ENCODE measurements around the gene SGK1. TPM values are rescaled to one million over a fixed set of nuclear protein-coding genes. Genes with fewer than 3 reads are reported as not detected.

SGK1 gene
- total and polyA plus RNA-seq, 7 donors: 17.2 to 352 (median 35.2) TPM

DNA sequence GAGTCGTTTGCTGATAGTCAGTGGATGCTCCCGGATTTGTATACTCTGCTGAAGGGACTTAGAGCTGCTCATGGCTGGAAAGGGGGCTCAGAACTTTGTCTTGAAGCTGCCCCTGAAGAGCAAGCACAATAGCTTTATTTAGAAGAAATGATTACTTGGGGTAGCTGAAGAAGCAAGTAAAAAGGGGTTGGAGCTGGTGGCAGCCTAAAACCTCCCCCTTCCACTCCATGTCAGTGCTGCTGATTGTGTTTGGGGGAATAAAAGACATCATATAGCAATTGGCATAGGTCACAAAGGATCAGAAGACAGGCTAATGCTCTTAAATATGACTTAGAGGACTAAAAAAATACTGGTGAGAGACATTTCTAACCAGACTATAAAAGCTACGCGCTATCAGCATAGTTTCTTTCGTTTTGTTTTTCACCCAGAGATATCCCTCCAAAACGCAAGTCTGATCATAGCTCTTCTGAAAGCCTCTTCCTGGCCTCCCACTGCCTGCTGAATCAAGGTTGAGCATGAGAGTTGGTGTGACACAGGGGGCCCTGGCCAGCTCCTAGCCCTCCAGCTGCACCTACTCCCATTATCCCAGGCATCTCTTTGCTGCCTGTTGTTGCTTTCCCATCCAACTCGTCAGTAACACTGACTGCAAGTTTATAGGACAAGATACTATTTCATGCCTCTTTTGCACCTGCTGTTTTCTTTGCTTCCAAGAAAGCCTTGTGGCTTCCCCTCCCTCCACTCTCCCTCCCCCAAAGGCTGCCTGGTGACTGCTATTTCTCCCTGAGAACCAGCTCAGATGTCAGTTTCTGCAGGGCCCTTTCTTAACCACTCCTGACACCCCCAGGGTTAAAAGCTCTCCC is 33.9 kb upstream of the SGK1 start:
- DNase-seq: no peak
- TF ChIP-seq, protein P1, sequence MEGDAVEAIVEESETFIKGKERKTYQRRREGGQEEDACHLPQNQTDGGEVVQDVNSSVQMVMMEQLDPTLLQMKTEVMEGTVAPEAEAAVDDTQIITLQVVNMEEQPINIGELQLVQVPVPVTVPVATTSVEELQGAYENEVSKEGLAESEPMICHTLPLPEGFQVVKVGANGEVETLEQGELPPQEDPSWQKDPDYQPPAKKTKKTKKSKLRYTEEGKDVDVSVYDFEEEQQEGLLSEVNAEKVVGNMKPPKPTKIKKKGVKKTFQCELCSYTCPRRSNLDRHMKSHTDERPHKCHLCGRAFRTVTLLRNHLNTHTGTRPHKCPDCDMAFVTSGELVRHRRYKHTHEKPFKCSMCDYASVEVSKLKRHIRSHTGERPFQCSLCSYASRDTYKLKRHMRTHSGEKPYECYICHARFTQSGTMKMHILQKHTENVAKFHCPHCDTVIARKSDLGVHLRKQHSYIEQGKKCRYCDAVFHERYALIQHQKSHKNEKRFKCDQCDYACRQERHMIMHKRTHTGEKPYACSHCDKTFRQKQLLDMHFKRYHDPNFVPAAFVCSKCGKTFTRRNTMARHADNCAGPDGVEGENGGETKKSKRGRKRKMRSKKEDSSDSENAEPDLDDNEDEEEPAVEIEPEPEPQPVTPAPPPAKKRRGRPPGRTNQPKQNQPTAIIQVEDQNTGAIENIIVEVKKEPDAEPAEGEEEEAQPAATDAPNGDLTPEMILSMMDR (IDR thresholded peaks at IDR 0.05): no peak
- TF ChIP-seq POLR2A (IDR thresholded peaks at IDR 0.05): no peak
- TF ChIP-seq POLR2AphosphoS5 (IDR thresholded peaks at IDR 0.05): no peak
- TF ChIP-seq EP300 (IDR thresholded peaks at IDR 0.05): no peak
- H3K27ac ChIP-seq: no peak overlapping the region
- no peaks in the 10 kb centered on the region for H3K4me1 ChIP-seq
- peaks cover 0 to 4% (median 0%) of the 10 kb centered on the region in 4 donors for H3K9me3 ChIP-seq
- no peaks in the 10 kb centered on the region for H3K36me3 ChIP-seq
- no peak overlapping the region for H3K4me3 ChIP-seq
- 60 to 81% methylated on average over 7 of the region's 7 CpGs for WGBS, 2 donors
- no peaks in the 10 kb centered on the region for H3K27me3 ChIP-seq
- intact Hi-C loops (cut with DNase I): no loop called here

DNA sequence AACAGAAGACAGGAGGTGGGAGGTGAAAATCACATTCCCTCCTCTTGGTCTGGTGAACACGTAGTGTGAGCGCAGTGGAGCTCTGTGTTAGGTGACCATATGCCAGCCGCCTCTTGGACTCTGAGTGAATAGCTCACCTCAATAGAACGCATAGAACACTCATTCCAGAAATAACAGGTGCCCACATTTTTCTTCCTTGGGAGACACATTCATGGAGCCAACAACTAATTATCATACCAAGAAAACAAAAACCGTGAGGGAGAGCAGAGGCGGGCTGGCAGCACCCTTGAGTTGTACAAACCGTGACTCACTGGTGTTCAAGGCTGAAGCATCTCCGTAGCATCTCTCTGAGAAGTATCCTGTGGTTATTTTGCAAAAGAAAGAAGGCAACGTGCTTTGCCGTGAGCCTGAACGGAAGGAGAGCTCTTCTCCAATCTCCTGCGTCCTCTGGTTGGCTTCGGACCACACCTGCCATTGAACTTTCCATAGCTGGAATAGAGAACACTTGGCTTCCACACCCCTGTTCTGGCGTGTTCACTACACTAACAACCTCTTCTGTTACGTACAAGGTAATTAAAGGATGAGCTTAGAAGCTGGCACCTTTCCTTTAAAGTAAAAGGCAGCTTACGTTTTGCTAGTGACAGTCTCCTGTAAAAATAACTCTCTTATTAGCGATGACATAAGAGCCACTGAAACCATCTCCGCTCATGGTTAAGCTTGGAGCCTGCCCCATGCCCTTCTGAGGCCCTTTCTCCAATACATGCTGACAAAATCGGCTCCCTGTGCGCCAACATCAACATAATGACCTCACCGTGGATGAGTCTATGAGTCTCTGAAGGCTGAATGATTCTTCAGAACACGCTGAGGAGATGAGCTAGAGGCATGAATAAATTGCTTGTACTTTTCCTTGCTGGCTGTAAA is 30.2 kb upstream of the SGK1 start:
- Histone ChIP-seq H3K4me3 (no peak overlapping the region), H3K27ac (no peak overlapping the region), H3K36me3 (no peaks in the 10 kb centered on the region), H3K27me3 (no peaks in the 10 kb centered on the region), H3K4me1 (no peaks in the 10 kb centered on the region), H3K9me3 (no peaks in the 10 kb centered on the region)
- intact Hi-C loops (cut with DNase I): no loop called here
- 85 to 93% methylated on average over 22 of the region's 22 CpGs for WGBS, 2 donors
- no peak for DNase-seq
- TF ChIP-seq POLR2AphosphoS5 (IDR thresholded peaks at IDR 0.05) (no peak), EP300 (IDR thresholded peaks at IDR 0.05) (no peak), POLR2A (IDR thresholded peaks at IDR 0.05) (no peak)
- TF ChIP-seq, protein P1 (IDR thresholded peaks at IDR 0.05): no peak

DNA sequence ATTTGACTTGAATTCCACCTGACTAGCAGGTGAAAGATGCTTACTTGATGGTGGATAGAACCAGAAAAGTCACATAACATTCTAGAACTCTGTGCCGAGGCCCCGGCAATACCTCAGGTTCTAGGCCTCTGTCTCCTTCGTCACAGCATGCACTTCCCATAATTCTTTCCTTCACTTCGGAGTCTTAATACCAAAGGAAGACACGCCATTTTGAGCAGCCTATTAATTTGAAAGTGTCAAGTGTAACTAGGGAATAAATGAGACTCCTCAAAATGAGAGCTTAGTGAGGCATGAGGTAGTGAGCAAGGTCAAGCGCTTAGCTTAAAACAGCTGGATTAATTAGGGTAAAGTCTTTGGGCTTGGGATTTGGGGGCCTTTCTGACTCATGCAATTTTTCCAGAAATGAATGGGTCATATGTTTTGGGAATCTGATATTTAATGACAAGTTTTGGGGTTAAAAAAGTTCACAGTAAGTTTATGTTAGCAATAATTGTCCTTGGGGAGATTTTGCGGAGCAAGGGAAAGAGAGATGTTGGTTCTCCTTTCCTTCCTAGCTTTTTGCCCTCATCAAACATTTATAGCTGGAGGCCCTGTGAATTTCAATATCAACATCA is 29.1 kb upstream of the SGK1 start:
- no peaks in the 10 kb centered on the region for H3K27me3 ChIP-seq
- H3K27ac ChIP-seq: no peak overlapping the region
- 94 to 97% methylated on average over 7 of the region's 7 CpGs for WGBS, 2 donors
- H3K4me3 ChIP-seq: no peak overlapping the region
- no peak for DNase-seq
- TF ChIP-seq POLR2AphosphoS5 (IDR thresholded peaks at IDR 0.05) (no peak), POLR2A (IDR thresholded peaks at IDR 0.05) (no peak), EP300 (IDR thresholded peaks at IDR 0.05) (no peak)
- TF ChIP-seq, protein P1 (IDR thresholded peaks at IDR 0.05): no peak
- H3K36me3 ChIP-seq: no peaks in the 10 kb centered on the region
- intact Hi-C loops (cut with DNase I): no loop called here
- no peaks in the 10 kb centered on the region for H3K9me3 ChIP-seq
- H3K4me1 ChIP-seq: no peaks in the 10 kb centered on the region

DNA sequence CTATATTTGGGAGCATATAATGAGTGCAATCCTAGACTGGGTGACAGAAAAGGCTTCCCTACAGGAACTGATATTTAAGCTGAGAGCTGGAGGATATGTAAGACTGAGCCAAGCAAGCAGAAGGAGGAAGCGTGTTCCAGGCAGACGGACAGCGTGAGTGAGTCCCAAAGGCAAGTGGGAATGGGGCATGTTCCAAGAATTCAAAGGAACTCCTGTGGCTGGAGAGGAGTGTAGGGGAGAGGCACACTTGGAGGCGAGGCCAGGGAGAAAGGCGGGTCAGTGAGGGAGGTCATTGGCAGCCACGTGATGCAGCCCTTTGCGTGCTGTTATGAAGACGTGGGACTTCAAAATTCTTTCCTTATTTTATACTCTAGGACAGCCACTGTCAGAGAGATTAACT is 27.9 kb upstream of the SGK1 start:
- no peaks in the 10 kb centered on the region for H3K36me3 ChIP-seq
- H3K27me3 ChIP-seq: no peaks in the 10 kb centered on the region
- WGBS, 2 donors: 91 to 93% methylated on average over 8 of the region's 8 CpGs
- DNase-seq: no peak
- H3K27ac ChIP-seq: no peak overlapping the region
- H3K4me1 ChIP-seq: no peaks in the 10 kb centered on the region
- intact Hi-C loops (cut with DNase I): no loop called here
- no peaks in the 10 kb centered on the region for H3K9me3 ChIP-seq
- H3K4me3 ChIP-seq: no peak overlapping the region
- TF ChIP-seq EP300 (IDR thresholded peaks at IDR 0.05) (no peak), POLR2A (IDR thresholded peaks at IDR 0.05) (no peak), POLR2AphosphoS5 (IDR thresholded peaks at IDR 0.05) (no peak)
- TF ChIP-seq, protein P1 (IDR thresholded peaks at IDR 0.05): no peak

All from sigmoid colon (tissue), 7 donors.